K562 (cell line): Measurements from ENCODE around the gene PSMC4. TPM values are rescaled to one million over a fixed set of nuclear protein-coding genes. Genes with fewer than 3 reads are reported as not detected.

ENCODE experiments used
- HNRNPK ChIP-seq: fragments of 200-400 bp; formaldehyde crosslinking; IDR thresholded peaks from one replicate; pipeline ENCODE4 v1.6.1; 2018; ENCODE audit warnings: mild to moderate bottlenecking, low read depth, low read length; ENCODE audit not compliant: poor library complexity, severe bottlenecking
- LEF1 ChIP-seq: fragments of 450-650 bp; IDR thresholded peaks from 2 replicates; pipeline ENCODE4 v1.6.1; 2016; ENCODE audit warnings: mild to moderate bottlenecking
- MEF2D ChIP-seq: conservative IDR thresholded peaks from 2 replicates; pipeline ENCODE4 v1.6.1; 2016; ENCODE audit warnings: low read depth, missing genetic modification characterization, missing compliant biosample characterization
- MEIS2 ChIP-seq: fragments of 450-650 bp; IDR thresholded peaks from 2 replicates; pipeline ENCODE4 v1.6.1; 2014; ENCODE audit warnings: mild to moderate bottlenecking; ENCODE audit not compliant: partially characterized antibody
- NCOR1 ChIP-seq: fragments of 450-650 bp; IDR thresholded peaks from 2 replicates; pipeline ENCODE4 v1.6.1; 2016; ENCODE audit warnings: mild to moderate bottlenecking, moderate library complexity
- PTBP1 ChIP-seq: fragments of 200-400 bp; formaldehyde crosslinking; IDR thresholded peaks from 2 replicates; pipeline ENCODE4 v1.6.1; 2017; ENCODE audit warnings: low read depth, low read length
- TAL1 ChIP-seq: fragments of 450-650 bp; IDR thresholded peaks from 2 replicates; pipeline ENCODE4 v1.6.1; 2016; ENCODE audit warnings: mild to moderate bottlenecking
- TCF3 ChIP-seq: sonication (generic); formaldehyde crosslinking; IDR thresholded peaks from 2 replicates; pipeline ENCODE4 v1.4.0; 2020; ENCODE audit warnings: mild to moderate bottlenecking, missing genetic modification reagents
- ZNF134 ChIP-seq: fragments of 250-450 bp; sonication (Bioruptor Pico); conservative IDR thresholded peaks from 2 replicates; pipeline ENCODE4 v1.4.0; 2020
- polyA plus RNA-seq, 8 experiments: library from polyadenylated mRNA; depleted of rRNA in 4 of 8; stranded (reverse) in 5 of 8; unstranded in 3 of 8; fragments of >200 nt; fragmentation: Nextera tagmentation in 2 of 8; fragmentation: Illumina TruSeq in 1 of 8; extraction: Ambion mirVana in 2 of 8; extraction: Trizol in 1 of 8; gene quantifications; 2 replicates each; pipeline versions ENCODE4 v1.2.1 to v1.2.3, GENCODE V29; 2011 to 2014; ENCODE audit warnings: inconsistent platforms in 1 of 8, missing spikeins in 1 of 8
- total RNA-seq, 7 experiments: library from RNA; depleted of rRNA in 6 of 7; stranded (reverse); fragments of >200 nt in 6 of 7; fragmentation: Illumina TruSeq in 2 of 7; extraction: Trizol in 2 of 7; gene quantifications; 2 replicates each; pipeline versions ENCODE4 v1.2.1 to v1.2.3, GENCODE V29; 2011 to 2021; ENCODE audit warnings: low replicate concordance in 1 of 7
- TF ChIP-seq, protein P1 (sequence below): fragments of 450-650 bp; formaldehyde crosslinking; IDR thresholded peaks from 2 replicates; pipeline ENCODE4 v1.4.0; 2020; ENCODE audit warnings: mild to moderate bottlenecking, moderate library complexity
- TF ChIP-seq, protein P2 (sequence below): fragments of 200-800 bp; sonication (Bioruptor generic); IDR thresholded peaks from 2 replicates; pipeline ENCODE4 v1.6.1; 2017; ENCODE audit warnings: missing genetic modification characterization, missing compliant biosample characterization
- TF ChIP-seq, protein P3 (sequence below), 2 experiments: IDR thresholded peaks in 1 of 2; conservative IDR thresholded peaks in 1 of 2; 2 replicates each; pipeline ENCODE4 v1.6.1; 2016; ENCODE audit warnings: low read depth in 2 of 2, mild to moderate bottlenecking in 1 of 2, missing compliant biosample characterization in 1 of 2, missing genetic modification characterization in 1 of 2, moderate library complexity in 1 of 2
- TF ChIP-seq, protein P4 (sequence below): fragments of 200-800 bp; sonication (Bioruptor generic); IDR thresholded peaks from 2 replicates; pipeline ENCODE4 v1.6.1; 2017; ENCODE audit warnings: missing genetic modification characterization, missing compliant biosample characterization

PSMC4 gene
- total and polyA plus RNA-seq, 9 of the 15 experiments (the other 6 are each of a cell fraction or from before 2014, with no cell fraction given) = 45.9 to 475 (median 142) TPM

DNA sequence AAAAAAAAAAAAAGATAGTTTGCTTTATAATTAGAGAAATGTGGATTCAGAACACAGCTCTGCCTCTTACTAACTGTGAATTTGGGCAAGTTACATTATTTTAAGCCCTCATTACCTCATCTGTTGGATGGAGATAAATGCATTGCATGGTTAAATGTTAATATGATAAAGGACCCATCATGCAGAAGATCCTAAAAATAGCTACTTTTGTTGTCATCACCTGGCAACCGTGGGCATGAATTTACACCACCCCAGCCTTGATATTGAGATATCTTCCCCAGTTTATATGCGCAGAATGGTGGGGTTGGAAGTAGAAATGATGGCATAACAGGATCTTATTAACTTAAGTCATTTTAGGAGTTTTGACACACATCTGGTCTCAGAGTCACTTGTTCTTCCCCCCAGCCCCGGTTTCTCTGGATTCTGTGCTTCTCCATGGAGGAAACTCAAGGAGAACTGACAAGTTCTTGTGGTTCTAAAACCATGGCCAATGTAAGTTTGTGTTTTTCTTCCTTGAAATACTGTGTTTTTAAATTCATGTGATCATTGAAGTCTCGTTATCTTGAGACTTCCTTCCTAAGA lies 34.8 kb downstream of the PSMC4 start (continued):
- TF ChIP-seq, protein P1, sequence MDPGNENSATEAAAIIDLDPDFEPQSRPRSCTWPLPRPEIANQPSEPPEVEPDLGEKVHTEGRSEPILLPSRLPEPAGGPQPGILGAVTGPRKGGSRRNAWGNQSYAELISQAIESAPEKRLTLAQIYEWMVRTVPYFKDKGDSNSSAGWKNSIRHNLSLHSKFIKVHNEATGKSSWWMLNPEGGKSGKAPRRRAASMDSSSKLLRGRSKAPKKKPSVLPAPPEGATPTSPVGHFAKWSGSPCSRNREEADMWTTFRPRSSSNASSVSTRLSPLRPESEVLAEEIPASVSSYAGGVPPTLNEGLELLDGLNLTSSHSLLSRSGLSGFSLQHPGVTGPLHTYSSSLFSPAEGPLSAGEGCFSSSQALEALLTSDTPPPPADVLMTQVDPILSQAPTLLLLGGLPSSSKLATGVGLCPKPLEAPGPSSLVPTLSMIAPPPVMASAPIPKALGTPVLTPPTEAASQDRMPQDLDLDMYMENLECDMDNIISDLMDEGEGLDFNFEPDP (CRISPR knock-in tag) = no peak
- TF ChIP-seq MEIS2 (peak; percentile 18), LEF1 (peak; percentile 52; the same call in 1 of the 2 replicates), ZNF134 (no peak), NCOR1 (peak; percentile 23; the same call in 1 of the 2 replicates), TAL1 (0 out of 2 replicates have a peak, but pooled peaks have one; percentile 19), PTBP1 (no peak), TCF3 (peak; percentile 61), HNRNPK (no peak), MEF2D (tag) (peak; percentile 85)
- TF ChIP-seq, protein P2, sequence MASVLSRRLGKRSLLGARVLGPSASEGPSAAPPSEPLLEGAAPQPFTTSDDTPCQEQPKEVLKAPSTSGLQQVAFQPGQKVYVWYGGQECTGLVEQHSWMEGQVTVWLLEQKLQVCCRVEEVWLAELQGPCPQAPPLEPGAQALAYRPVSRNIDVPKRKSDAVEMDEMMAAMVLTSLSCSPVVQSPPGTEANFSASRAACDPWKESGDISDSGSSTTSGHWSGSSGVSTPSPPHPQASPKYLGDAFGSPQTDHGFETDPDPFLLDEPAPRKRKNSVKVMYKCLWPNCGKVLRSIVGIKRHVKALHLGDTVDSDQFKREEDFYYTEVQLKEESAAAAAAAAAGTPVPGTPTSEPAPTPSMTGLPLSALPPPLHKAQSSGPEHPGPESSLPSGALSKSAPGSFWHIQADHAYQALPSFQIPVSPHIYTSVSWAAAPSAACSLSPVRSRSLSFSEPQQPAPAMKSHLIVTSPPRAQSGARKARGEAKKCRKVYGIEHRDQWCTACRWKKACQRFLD = 0 out of 2 replicates have a peak, but pooled peaks have one; percentile 1
- TF ChIP-seq, protein P3, sequence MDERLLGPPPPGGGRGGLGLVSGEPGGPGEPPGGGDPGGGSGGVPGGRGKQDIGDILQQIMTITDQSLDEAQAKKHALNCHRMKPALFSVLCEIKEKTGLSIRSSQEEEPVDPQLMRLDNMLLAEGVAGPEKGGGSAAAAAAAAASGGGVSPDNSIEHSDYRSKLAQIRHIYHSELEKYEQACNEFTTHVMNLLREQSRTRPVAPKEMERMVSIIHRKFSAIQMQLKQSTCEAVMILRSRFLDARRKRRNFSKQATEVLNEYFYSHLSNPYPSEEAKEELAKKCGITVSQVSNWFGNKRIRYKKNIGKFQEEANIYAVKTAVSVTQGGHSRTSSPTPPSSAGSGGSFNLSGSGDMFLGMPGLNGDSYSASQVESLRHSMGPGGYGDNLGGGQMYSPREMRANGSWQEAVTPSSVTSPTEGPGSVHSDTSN (CRISPR knock-in tag; IDR thresholded peaks at IDR 0.05; ENCODE audit: low read depth) = no peak
- TF ChIP-seq, protein P3 (tag; conservative IDR thresholded peaks at IDR 0.05; ENCODE audit: low read depth) = 0 out of 2 replicates have a peak, but pooled peaks have one; percentile 13
- TF ChIP-seq, protein P4, sequence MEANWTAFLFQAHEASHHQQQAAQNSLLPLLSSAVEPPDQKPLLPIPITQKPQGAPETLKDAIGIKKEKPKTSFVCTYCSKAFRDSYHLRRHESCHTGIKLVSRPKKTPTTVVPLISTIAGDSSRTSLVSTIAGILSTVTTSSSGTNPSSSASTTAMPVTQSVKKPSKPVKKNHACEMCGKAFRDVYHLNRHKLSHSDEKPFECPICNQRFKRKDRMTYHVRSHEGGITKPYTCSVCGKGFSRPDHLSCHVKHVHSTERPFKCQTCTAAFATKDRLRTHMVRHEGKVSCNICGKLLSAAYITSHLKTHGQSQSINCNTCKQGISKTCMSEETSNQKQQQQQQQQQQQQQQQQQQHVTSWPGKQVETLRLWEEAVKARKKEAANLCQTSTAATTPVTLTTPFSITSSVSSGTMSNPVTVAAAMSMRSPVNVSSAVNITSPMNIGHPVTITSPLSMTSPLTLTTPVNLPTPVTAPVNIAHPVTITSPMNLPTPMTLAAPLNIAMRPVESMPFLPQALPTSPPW (CRISPR knock-in tag) = peak; percentile 33; the same call in 1 of the 2 replicates
- TF ChIP-seq, all 486 proteins: peak for 18
